T-helper 1 cell treated with Interleukin-12 subunit alpha and Interleukin-12 subunit beta and Interleukin-4 antibody, amounts not matched to agents 30 μg/mL and 1 μg/mL, for 36 hours (primary cell): ENCODE measurements around the gene ASXL2.
"Not testable (repeated sequence)": the region's sequence is repeated elsewhere in the genome, so short reads cannot be mapped to it uniquely, and the experiment has no call there.

Experiments used
- H3K27ac Mint-ChIP-seq: one replicate; pipeline ENCODE4 v1.8.0; 2021; ENCODE audit warnings: mild to moderate bottlenecking, mixed read lengths
- H3K27me3 Mint-ChIP-seq: one replicate; pipeline ENCODE4 v1.8.0; 2021; ENCODE audit warnings: low read depth, mixed read lengths
- H3K36me3 Mint-ChIP-seq: one replicate; pipeline ENCODE4 v1.8.0; 2021; ENCODE audit warnings: low read depth, mixed read lengths
- H3K4me1 Mint-ChIP-seq: one replicate; pipeline ENCODE4 v1.8.0; 2021; ENCODE audit warnings: low read depth, mixed read lengths
- H3K4me3 Mint-ChIP-seq: one replicate; pipeline ENCODE4 v1.8.0; 2021; ENCODE audit warnings: mild to moderate bottlenecking, moderate library complexity, mixed read lengths
- H3K9me3 Mint-ChIP-seq: one replicate; pipeline ENCODE4 v1.8.0; 2021; ENCODE audit warnings: mixed read lengths

Gene ASXL2

GRCh38 chr2:25878361-25879132, at the start of gene ASXL2:
TSS of gene ASXL2 (minus strand) at chr2:25878487. CDS start at chr2:25878222, 265 bp downstream.
- H3K9me3 Mint-ChIP-seq, result no peaks in the 10 kb centered on the region
- H3K36me3 Mint-ChIP-seq, result peaks cover 12% of the 10 kb centered on the region
- peak within 1 kb of the TSS; percentile 92 for H3K4me3 Mint-ChIP-seq
- H3K27ac Mint-ChIP-seq, result peak within 1 kb of the TSS; percentile 95
- H3K27me3 Mint-ChIP-seq, result no peaks in the 10 kb centered on the region
- peaks cover 28% of the 10 kb centered on the region for H3K4me1 Mint-ChIP-seq

- peaks cover 17% of the 10 kb centered on the region for H3K27me3 Mint-ChIP-seq
- H3K9me3 Mint-ChIP-seq, result no peaks in the 10 kb centered on the region
- no peaks in the 10 kb centered on the region for H3K4me1 Mint-ChIP-seq
- no peak overlapping the region for H3K27ac Mint-ChIP-seq
- H3K4me3 Mint-ChIP-seq, result no peak overlapping the region
- H3K36me3 Mint-ChIP-seq, result no peaks in the 10 kb centered on the region
Measured at GRCh38 chr2:25926984-25927756, 48.9 kb upstream of the ASXL2 start.

DNA sequence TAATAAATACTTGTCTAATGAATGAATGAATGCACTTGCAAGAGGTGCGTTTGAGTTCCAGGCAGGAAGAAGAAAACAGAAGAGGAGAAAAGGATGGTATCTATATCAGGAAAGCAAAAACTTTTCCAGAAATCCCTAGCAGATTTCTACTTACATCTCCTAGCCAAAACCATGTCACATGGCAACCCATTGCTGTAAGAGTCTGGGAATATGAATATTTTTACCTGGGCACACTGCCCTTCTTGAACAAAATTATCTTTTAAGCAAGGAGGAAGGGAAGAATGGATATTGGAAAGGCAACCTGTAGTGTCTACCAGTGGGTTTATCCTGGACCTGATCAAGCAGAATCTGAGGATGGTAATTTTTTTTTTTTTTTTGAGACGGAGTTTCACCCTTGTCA, 44.2 kb upstream of the ASXL2 start:
- Mint-ChIP-seq H3K27me3 (peaks cover 17% of the 10 kb centered on the region), H3K9me3 (no peaks in the 10 kb centered on the region), H3K4me1 (no peaks in the 10 kb centered on the region), H3K4me3 (no peak overlapping the region), H3K27ac (no peak overlapping the region), H3K36me3 (no peaks in the 10 kb centered on the region)

DNA sequence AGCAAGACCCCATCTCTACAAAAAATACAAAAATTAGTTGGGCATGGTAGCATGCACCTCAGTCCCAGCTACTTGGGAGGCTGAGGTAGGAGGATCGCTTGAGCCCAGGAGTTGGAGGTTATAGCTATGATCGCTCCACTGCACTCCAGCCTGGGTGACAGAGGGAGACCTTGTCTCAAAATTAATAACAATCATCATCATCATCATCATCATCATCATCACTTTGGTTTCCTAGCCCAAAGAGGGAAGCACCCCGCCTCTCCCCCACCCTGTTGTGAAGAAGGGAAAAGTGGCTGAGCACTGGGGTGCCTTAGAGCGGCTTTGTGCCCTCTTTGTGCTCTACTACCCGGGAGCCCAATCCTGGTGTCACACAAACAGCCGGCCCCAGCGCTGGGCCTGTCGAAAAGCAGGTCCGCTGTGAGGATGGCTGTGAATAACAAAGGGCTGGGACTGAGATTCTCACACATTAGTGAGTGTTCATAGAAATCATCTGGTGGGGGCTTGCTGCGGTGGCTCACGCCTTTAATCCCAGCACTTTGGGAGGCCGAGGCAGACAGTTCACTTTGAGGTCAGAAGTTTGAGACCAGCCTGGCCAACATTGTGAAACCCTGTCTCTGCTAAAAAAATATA, 42.6 kb upstream of the ASXL2 start:
- Mint-ChIP-seq H3K36me3 (no peaks in the 10 kb centered on the region), H3K4me1 (peaks cover 7% of the 10 kb centered on the region), H3K4me3 (no peak overlapping the region), H3K9me3 (no peaks in the 10 kb centered on the region), H3K27me3 (peaks cover 17% of the 10 kb centered on the region), H3K27ac (no peak overlapping the region)

- peaks cover 17% of the 10 kb centered on the region for H3K27me3 Mint-ChIP-seq
- no peak overlapping the region for H3K27ac Mint-ChIP-seq
- no peaks in the 10 kb centered on the region for H3K9me3 Mint-ChIP-seq
- H3K36me3 Mint-ChIP-seq, result no peaks in the 10 kb centered on the region
- H3K4me1 Mint-ChIP-seq, result peaks cover 7% of the 10 kb centered on the region
- no peak overlapping the region for H3K4me3 Mint-ChIP-seq
Measured at GRCh38 chr2:25920336-25920735, 42.0 kb upstream of the ASXL2 start.

DNA sequence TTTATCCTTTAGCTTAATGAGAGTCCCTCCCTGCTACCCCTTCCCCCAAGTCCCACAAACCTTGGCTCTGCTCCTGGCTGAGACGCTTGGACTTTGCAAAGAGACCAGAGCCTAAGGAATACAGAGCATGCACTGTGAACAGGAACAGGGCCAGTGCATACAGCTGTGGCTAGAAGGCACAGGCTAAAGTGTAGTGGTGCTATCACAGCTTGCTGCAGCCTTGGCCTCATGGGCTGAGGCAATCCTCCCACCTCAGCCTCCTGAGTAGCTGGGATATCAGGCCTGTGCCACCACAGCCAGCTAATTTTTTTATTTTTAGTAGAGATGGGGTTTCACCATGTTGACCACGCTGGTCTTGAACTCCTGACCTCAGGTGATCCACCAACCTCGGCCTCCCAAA, 39.5 kb upstream of the ASXL2 start:
- no peak overlapping the region for H3K27ac Mint-ChIP-seq
- no peak overlapping the region for H3K4me3 Mint-ChIP-seq
- peaks cover 7% of the 10 kb centered on the region for H3K4me1 Mint-ChIP-seq

GRCh38 chr2:25917411-25917810, 39.1 kb upstream of the ASXL2 start:
- H3K4me1 Mint-ChIP-seq, H3K27ac Mint-ChIP-seq, H3K9me3 Mint-ChIP-seq, H3K4me3 Mint-ChIP-seq, H3K36me3 Mint-ChIP-seq, H3K27me3 Mint-ChIP-seq: not testable (repeated sequence)

More for the DNA sequence above, 39.5 kb upstream of the ASXL2 start:
- no peaks in the 10 kb centered on the region for H3K36me3 Mint-ChIP-seq
- H3K27me3 Mint-ChIP-seq, result peaks cover 5% of the 10 kb centered on the region
- H3K9me3 Mint-ChIP-seq, result no peaks in the 10 kb centered on the region

DNA sequence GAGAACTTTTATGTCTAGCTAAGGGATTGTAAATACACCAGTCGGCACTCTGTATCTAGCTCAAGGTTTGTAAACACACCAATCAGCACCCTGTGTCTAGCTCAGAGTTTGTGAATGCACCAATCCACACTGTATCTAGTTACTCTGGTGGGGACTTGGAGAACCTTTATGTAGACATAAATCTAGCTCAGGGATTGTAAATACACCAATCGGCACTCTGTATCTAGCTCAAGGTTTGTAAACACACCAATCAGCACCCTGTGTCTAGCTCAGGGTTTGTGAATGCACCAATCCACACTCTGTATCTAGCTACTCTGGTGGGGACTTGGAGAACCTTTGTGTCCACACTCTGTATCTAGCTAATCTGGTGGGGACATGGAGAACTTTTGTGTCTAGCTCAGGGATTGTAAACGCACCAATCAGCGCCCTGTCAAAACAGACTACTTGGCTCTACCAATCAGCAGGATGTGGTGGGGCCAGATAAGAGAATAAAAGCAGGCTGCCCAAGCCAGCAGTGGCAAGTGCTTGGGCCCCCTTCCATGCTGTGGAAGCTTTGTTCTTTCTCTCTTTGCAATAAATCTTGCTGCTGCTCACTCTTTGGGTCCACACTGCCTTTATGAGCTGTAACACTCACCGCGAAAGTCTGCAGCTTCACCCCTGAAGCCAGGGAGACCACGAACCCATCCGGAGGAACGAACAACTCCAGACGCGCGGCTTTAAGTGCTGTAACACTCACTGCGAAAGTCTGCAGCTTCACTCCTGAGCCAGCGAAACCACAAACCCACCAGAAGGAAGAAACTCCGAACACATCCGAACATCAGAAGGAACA, 37.9 kb upstream of the ASXL2 start:
- not testable (repeated sequence) for H3K4me1 Mint-ChIP-seq, H3K36me3 Mint-ChIP-seq, H3K27me3 Mint-ChIP-seq, H3K9me3 Mint-ChIP-seq
- H3K4me3 Mint-ChIP-seq, result peak overlapping the region; percentile 56
- peak overlapping the region; percentile 37 for H3K27ac Mint-ChIP-seq

DNA sequence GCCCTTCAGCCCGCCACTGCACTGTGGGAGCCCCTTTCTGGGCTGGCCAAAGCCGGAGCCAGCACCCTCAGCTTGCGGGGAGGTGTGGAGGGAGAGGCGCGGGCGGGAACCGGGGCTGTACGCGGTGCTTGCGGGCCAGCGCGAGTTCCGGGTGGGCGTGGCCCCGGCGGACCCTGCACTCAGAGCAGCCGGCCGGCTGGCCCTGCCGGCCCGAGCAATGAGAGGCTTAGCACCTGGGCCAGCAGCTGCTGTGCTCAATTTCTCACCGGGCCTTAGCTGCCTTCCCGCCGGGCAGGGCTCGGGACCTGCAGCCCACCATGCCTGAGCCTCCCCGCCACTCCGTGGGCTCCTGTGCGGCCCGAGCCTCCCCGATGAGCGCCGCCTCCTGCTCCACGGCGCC, 37.1 kb upstream of the ASXL2 start:
- not testable (repeated sequence) for H3K36me3 Mint-ChIP-seq, H3K27me3 Mint-ChIP-seq, H3K27ac Mint-ChIP-seq, H3K4me3 Mint-ChIP-seq, H3K9me3 Mint-ChIP-seq, H3K4me1 Mint-ChIP-seq

DNA sequence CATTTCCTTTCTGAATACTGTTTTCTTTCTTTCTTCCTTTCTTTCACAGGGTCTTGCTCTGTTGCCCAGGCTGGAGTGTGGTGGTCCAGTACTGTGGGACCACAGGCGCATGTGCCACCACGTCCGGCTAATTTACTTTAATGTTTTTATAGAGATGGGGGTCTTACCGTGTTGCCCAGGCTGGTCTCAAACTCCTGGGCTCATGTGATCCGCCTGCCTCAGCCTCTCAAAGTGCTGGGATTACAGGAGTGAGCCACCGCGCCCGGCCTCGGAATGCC, 35.3 kb upstream of the ASXL2 start:
- not testable (repeated sequence) for H3K36me3 Mint-ChIP-seq, H3K9me3 Mint-ChIP-seq, H3K4me1 Mint-ChIP-seq, H3K27me3 Mint-ChIP-seq, H3K27ac Mint-ChIP-seq, H3K4me3 Mint-ChIP-seq

GRCh38 chr2:25912851-25913695, 34.8 kb upstream of the ASXL2 start:
- peaks cover 7% of the 10 kb centered on the region for H3K4me1 Mint-ChIP-seq
- H3K4me3 Mint-ChIP-seq, result no peak overlapping the region
- H3K36me3 Mint-ChIP-seq, result no peaks in the 10 kb centered on the region
- no peaks in the 10 kb centered on the region for H3K27me3 Mint-ChIP-seq
- H3K27ac Mint-ChIP-seq, result no peak overlapping the region
- no peaks in the 10 kb centered on the region for H3K9me3 Mint-ChIP-seq

DNA sequence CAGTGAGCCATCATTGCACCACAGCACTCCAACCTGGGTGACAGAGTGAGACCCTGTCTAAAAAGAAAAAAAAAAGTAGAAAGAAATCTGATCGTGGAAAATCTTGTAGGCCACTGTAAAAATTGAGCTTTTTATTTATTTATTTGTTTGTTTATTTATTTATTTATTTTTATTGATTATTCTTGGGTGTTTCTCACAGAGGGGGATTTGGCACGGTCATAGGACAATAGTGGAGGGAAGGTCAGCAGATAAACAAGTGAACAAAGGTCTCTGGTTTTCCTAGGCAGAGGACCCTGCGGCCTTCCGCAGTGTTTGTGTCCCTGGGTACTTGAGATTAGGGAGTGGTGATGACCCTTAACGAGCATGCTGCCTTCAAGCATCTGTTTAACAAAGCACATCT, 31.3 kb upstream of the ASXL2 start:
- H3K4me3 Mint-ChIP-seq, H3K36me3 Mint-ChIP-seq, H3K27me3 Mint-ChIP-seq, H3K27ac Mint-ChIP-seq, H3K9me3 Mint-ChIP-seq, H3K4me1 Mint-ChIP-seq: not testable (repeated sequence)

DNA sequence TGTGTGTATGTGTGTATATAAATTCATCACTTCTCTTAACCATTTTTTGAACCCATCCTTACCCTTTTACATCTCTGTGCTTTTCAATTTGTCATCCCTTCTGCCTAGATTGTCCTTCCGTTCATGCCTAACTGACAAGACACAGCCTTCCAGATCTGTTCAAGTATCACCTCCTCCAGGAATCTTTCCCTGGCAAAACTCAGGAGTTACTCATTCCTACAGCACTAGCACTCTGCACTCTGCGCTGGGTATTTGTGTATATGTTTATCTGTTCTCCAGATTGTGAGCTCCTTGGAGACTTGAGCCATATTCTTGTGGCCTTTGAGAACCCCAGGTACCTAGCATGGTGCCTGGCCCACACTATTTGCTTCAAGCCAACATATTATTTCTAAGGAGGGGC, 26.8 kb upstream of the ASXL2 start:
- Mint-ChIP-seq H3K27me3 (no peaks in the 10 kb centered on the region), H3K4me3 (no peak overlapping the region), H3K36me3 (no peaks in the 10 kb centered on the region), H3K27ac (no peak overlapping the region), H3K9me3 (no peaks in the 10 kb centered on the region), H3K4me1 (no peaks in the 10 kb centered on the region)

GRCh38 chr2:25903216-25903776, 25.0 kb upstream of the ASXL2 start:
- Mint-ChIP-seq H3K9me3 (no peaks in the 10 kb centered on the region), H3K27ac (no peak overlapping the region), H3K36me3 (no peaks in the 10 kb centered on the region), H3K27me3 (peaks cover 4% of the 10 kb centered on the region), H3K4me1 (no peaks in the 10 kb centered on the region), H3K4me3 (no peak overlapping the region)
